ENCODE measurements around the gene USP2.

Gene USP2

GRCh38 chr11:119309953-119310681 lies 71.4 kb downstream of the USP2 start:
- no peak for DNase-seq (ENCODE audit: low read depth in 4 of 4, low spot score in 1 of 4)

DNA sequence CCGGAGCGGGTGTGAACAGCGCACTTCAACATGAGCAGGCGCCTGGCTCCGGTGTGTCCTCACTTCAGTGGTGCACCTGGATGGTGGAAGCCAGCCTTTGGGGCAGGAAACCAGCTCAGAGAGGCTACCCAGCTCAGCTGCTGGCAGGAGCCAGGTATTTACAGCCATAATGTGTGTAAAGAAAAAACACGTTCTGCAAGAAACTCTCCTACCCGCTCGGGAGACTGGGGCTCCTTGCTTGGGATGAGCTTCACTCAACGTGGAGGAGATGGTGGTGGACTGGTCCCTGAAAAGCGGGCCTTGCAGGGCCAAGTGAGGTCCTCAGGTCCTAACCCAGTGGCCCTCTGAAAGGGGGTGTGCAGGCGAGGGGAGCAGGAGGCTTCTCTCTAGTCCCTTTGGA lies 72.1 kb downstream of the USP2 start:
- no peak for DNase-seq (ENCODE audit: low read depth in 4 of 4, low spot score in 1 of 4)

DNA sequence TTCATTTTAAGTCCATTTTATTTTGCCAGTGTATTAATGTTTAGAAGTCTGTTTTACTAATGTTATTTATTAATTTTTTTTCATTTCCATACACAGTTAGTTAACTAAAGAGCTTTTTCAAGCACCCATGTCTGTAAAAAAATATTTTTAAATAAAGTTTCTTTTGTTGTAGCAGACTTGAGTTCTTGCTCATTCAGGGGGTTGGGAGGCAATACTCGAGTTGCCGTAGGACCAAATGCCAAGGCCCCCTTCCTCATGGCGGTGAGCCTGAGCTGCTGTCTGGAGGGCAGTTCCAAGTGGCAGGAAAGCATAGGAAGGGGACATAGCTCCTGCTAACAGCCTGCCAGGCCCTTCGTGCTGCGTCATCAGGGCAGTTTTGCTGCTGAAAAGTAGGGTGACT lies 73.5 kb downstream of the USP2 start:
- DNase-seq (ENCODE audit: low read depth in 4 of 4, low spot score in 1 of 4): no peak

- DNase-seq (ENCODE audit: low read depth in 4 of 4, low spot score in 1 of 4): no peak
Observed at GRCh38 chr11:119307219-119307618, 74.3 kb downstream of the USP2 start.

- no peak for DNase-seq (ENCODE audit: low read depth in 4 of 4, low spot score in 1 of 4)
Observed at GRCh38 chr11:119306373-119306890, 75.1 kb downstream of the USP2 start.

- no peak for DNase-seq (ENCODE audit: low read depth in 4 of 4, low spot score in 1 of 4)
Observed at GRCh38 chr11:119305556-119306372, 75.7 kb downstream of the USP2 start.

All from stimulated activated CD4-positive, alpha-beta T cell treated with anti-CD3 and anti-CD28 coated beads, Interleukin-1b, Interleukin-23, amount 100 ng/mL, for 24 hours (primary cell).